ENCODE data around the gene CAPZB. TPM values are rescaled to one million over a fixed set of nuclear protein-coding genes. Genes with fewer than 3 reads are reported as not detected.

Gene CAPZB
- total and polyA plus RNA-seq, 2 donors (not counting 3 experiments of a cell fraction or from before 2014, with no cell fraction given): 196 to 347 TPM

GRCh38 chr1:19353596-19353995 lies 131.7 kb downstream of the CAPZB start:
- no peak overlapping the region for H3K9ac ChIP-seq (replicated peaks; ENCODE audit: extremely low read depth, insufficient read depth, low read length)
- no peaks in the 10 kb centered on the region for H4K20me1 ChIP-seq (replicated peaks; ENCODE audit: control insufficient read depth, extremely low read depth, insufficient read depth, low read length)
- no peaks in the 10 kb centered on the region for H3K27me3 ChIP-seq (ENCODE audit: control insufficient read depth in 2 of 2, insufficient read depth in 2 of 2, low read length in 2 of 2)
- no peak overlapping the region for H3K27ac ChIP-seq (ENCODE audit: insufficient read depth, low read depth, low read length)
- POLR2A ChIA-PET: no interaction called here
- no peak overlapping the region for H3K4me2 ChIP-seq (ENCODE audit: insufficient read depth, low read length)
- TF ChIP-seq MAX (IDR thresholded peaks at IDR 0.05; ENCODE audit: insufficient read depth, insufficient read length): no peak
- TF ChIP-seq FOS (IDR thresholded peaks at IDR 0.05; ENCODE audit: borderline replicate concordance, insufficient read depth, low read length): no peak
- no peak for TF ChIP-seq CTCF (IDR thresholded peaks at IDR 0.05; ENCODE audit: extremely low read depth in 1 of 2, insufficient read depth in 1 of 2, low read depth in 1 of 2, low read length in 2 of 2)
- no peak for TF ChIP-seq GATA2 (IDR thresholded peaks at IDR 0.05; ENCODE audit: insufficient read depth, insufficient read length, low read depth, low read length)
- no peak for TF ChIP-seq JUN (IDR thresholded peaks at IDR 0.05; ENCODE audit: borderline replicate concordance, insufficient read depth, insufficient read length, low read depth)
- no peak for TF ChIP-seq POLR2A (IDR thresholded peaks at IDR 0.05; ENCODE audit: low read depth, low read length)
- TF ChIP-seq EZH2 (IDR thresholded peaks at IDR 0.05; ENCODE audit: borderline replicate concordance, low read depth, low read length, severe bottlenecking): no peak
- no peak for TF ChIP-seq MYC (IDR thresholded peaks at IDR 0.05; ENCODE audit: low read depth, low read length)
- no peak for TF ChIP-seq POLR2AphosphoS5 (IDR thresholded peaks at IDR 0.05; ENCODE audit: insufficient read depth, low read depth, low read length)
- FAIRE-seq: no peak
- no peaks in the 10 kb centered on the region for H3K9me1 ChIP-seq (replicated peaks; ENCODE audit: control insufficient read depth, extremely low read depth, insufficient read depth, low read length)
- intact Hi-C loops (cut with micrococcal nuclease) (no loop called here), dilution Hi-C loops (cut with MboI; ENCODE audit: extremely low pct_ligation_motif_present, low sequenced_read_pairs) (no loop called here)
- H3K36me3 ChIP-seq (ENCODE audit: control insufficient read depth in 2 of 2, extremely low read depth in 1 of 2, insufficient read depth in 2 of 2, low read length in 2 of 2): peaks cover 4 to 45% of the 10 kb centered on the region in 2 experiments
- H3K79me2 ChIP-seq (ENCODE audit: control insufficient read depth, insufficient read depth, low read length): no peaks in the 10 kb centered on the region
- no peak overlapping the region for H3K4me3 ChIP-seq (replicated peaks in 1 of 3; ENCODE audit: insufficient read depth in 1 of 3, low read depth in 1 of 3, low read length in 3 of 3)
- CTCF ChIA-PET: interaction anchor here (0.9 to 1.7 kb wide), 4 partner anchors 8 to 298 kb away, joined by 3 to 6 read pairs (median 4); no protein-coding TSS in a partner anchor
- H2AFZ ChIP-seq (ENCODE audit: low read depth, low read length): no peak overlapping the region
- no peak for DNase-seq (ENCODE audit: low read depth, low spot score)
- H3K4me1 ChIP-seq (ENCODE audit: control insufficient read depth, extremely low read depth, insufficient read depth, low read length): no peaks in the 10 kb centered on the region
- H3K9me3 ChIP-seq (replicated peaks; ENCODE audit: control insufficient read depth, insufficient read depth, low read length): no peaks in the 10 kb centered on the region
- no TSS peak for BruUV-seq (replicated peaks)
